ENCODE data around the gene NKAP. TPM values are rescaled to one million over a fixed set of nuclear protein-coding genes. Genes with fewer than 3 reads are reported as not detected.

The NKAP gene
- total and polyA plus RNA-seq, 2 of the 13 experiments (the other 11 are each of a cell fraction or from before 2014, with no cell fraction given): 3.6 to 6.1 TPM

GRCh38 chrX:119871599-119872395, 71.8 kb downstream of the NKAP start, which contains the start of the genes NDUFA1 and RNF113A (continued):
- TF ChIP-seq SP2 (CRISPR knock-in tag; IDR thresholded peaks at IDR 0.05) (no peak), UBTF (CRISPR knock-in tag; IDR thresholded peaks at IDR 0.05) (peak; percentile 72; the same call in 1 of the 2 replicates), ZNF20 (CRISPR knock-in tag; IDR thresholded peaks at IDR 0.05) (no peak), RNF2 (conservative IDR thresholded peaks at IDR 0.05; ENCODE audit: low read depth) (no peak), RORA (CRISPR knock-in tag; IDR thresholded peaks at IDR 0.05) (no peak), ZNF574 (CRISPR knock-in tag; IDR thresholded peaks at IDR 0.05) (peak; percentile 81), HMG20B (CRISPR knock-in tag; conservative IDR thresholded peaks at IDR 0.05) (no peak), CCAR2 (optimal IDR thresholded peaks at IDR 0.05; ENCODE audit: low read depth, low read length) (no peak), CBX1 (IDR thresholded peaks at IDR 0.05; ENCODE audit: low read depth) (no peak), MTF2 (CRISPR knock-in tag; IDR thresholded peaks at IDR 0.05; ENCODE audit: borderline replicate concordance) (no peak)
- TF ChIP-seq, protein P1, sequence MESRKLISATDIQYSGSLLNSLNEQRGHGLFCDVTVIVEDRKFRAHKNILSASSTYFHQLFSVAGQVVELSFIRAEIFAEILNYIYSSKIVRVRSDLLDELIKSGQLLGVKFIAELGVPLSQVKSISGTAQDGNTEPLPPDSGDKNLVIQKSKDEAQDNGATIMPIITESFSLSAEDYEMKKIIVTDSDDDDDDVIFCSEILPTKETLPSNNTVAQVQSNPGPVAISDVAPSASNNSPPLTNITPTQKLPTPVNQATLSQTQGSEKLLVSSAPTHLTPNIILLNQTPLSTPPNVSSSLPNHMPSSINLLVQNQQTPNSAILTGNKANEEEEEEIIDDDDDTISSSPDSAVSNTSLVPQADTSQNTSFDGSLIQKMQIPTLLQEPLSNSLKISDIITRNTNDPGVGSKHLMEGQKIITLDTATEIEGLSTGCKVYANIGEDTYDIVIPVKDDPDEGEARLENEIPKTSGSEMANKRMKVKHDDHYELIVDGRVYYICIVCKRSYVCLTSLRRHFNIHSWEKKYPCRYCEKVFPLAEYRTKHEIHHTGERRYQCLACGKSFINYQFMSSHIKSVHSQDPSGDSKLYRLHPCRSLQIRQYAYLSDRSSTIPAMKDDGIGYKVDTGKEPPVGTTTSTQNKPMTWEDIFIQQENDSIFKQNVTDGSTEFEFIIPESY (CRISPR knock-in tag; IDR thresholded peaks at IDR 0.05): no peak

Measured in HepG2 (cell line).